IMR-90 (cell line): ENCODE results near the gene MGST2. TPM values are rescaled to one million over a fixed set of nuclear protein-coding genes. Genes with fewer than 3 reads are reported as not detected.

Experiments
- ATAC-seq: fragments of 200-7000 bp; cut with Tn5 transposase; 2 replicates; pipeline ENCODE4 v1.9.1; 2020; ENCODE audit warnings: low read depth, mild to moderate bottlenecking, moderate library complexity
- BruUV-seq: library from RNA; stranded (reverse); fragments of 400-500 nt; replicated peaks from 2 replicates; lab custom pipeline; 2021; lab: Mats Ljungman, UMichigan
- CTCF ChIA-PET: fragments of 300-600 bp; formaldehyde crosslinking; extraction: SDS; loops from one replicate; lab custom pipeline; 2021; ENCODE audit warnings: antibody characterized with exemption; lab: Yijun Ruan, JAX
- POLR2A ChIA-PET: fragments of 300-600 bp; sonication (Branson Sonifier 250); formaldehyde crosslinking; loops from one replicate; lab custom pipeline; 2022; ENCODE audit warnings: antibody characterized with exemption; ENCODE audit not compliant: unreplicated experiment; lab: Charles Lee
- DNase-seq: peaks from one replicate; pipeline ENCODE4 v3.0.0; 2013
- H2AFZ ChIP-seq: replicated peaks from 2 replicates; pipeline ENCODE3; 2013; ENCODE audit warnings: low read length, mild to moderate bottlenecking; ENCODE audit not compliant: poor library complexity
- H2AK5ac ChIP-seq: 2 replicates; pipeline ENCODE4 v1.6.1; 2013; ENCODE audit warnings: low read depth, low read length, inconsistent platforms
- H2AK9ac ChIP-seq: replicated peaks from 2 replicates; pipeline ENCODE3; 2013; ENCODE audit warnings: mild to moderate bottlenecking, low read depth, low read length, moderate library complexity; ENCODE audit not compliant: poor library complexity
- H2BK120ac ChIP-seq: 2 replicates; pipeline ENCODE4 v1.6.1; 2013; ENCODE audit warnings: low read depth, low read length, inconsistent platforms
- H2BK15ac ChIP-seq: 3 replicates; pipeline ENCODE4 v1.6.1; 2013; ENCODE audit warnings: low read depth, low read length, inconsistent platforms
- H2BK20ac ChIP-seq: 2 replicates; pipeline ENCODE4 v1.6.1; 2013; ENCODE audit warnings: low read depth, mild to moderate bottlenecking, inconsistent platforms, low read length, moderate library complexity
- H2BK5ac ChIP-seq: 2 replicates; pipeline ENCODE4 v1.6.1; 2013; ENCODE audit warnings: mild to moderate bottlenecking, low read depth, low read length, inconsistent platforms; ENCODE audit not compliant: poor library complexity, severe bottlenecking
- H3K14ac ChIP-seq: replicated peaks from 2 replicates; pipeline ENCODE4 v1.6.1; 2013; ENCODE audit warnings: low read depth, low read length, inconsistent platforms
- H3K18ac ChIP-seq: 2 replicates; pipeline ENCODE4 v1.6.1; 2013; ENCODE audit warnings: low read depth, low read length, control low read depth
- H3K23ac ChIP-seq: 2 replicates; pipeline ENCODE4 v1.6.1; 2013; ENCODE audit warnings: low read depth, low read length, inconsistent platforms
- H3K27ac ChIP-seq: 2 replicates; pipeline ENCODE4 v1.5.1; 2013; ENCODE audit warnings: mild to moderate bottlenecking, control low read depth, low read length; ENCODE audit not compliant: insufficient read depth
- H3K27me3 ChIP-seq: 2 replicates; pipeline ENCODE4 v1.6.1; 2013; ENCODE audit warnings: low read length; ENCODE audit not compliant: control insufficient read depth, insufficient read depth
- H3K36me3 ChIP-seq: 2 replicates; pipeline ENCODE4 v1.6.1; 2013; ENCODE audit warnings: low read length, mixed read lengths; ENCODE audit not compliant: control insufficient read depth, insufficient read depth
- H3K4ac ChIP-seq: 2 replicates; pipeline ENCODE4 v1.6.1; 2013; ENCODE audit warnings: low read depth, low read length, inconsistent platforms
- H3K4me1 ChIP-seq: 2 replicates; pipeline ENCODE4 v1.6.1; 2013; ENCODE audit warnings: low read length, mixed read lengths; ENCODE audit not compliant: control insufficient read depth, insufficient read depth
- H3K4me2 ChIP-seq: 2 replicates; pipeline ENCODE4 v1.6.1; 2013; ENCODE audit warnings: low read depth, mild to moderate bottlenecking, control low read depth, low read length, moderate library complexity
- H3K4me3 ChIP-seq: 2 replicates; pipeline ENCODE4 v1.5.1; 2013; ENCODE audit warnings: low read depth, mild to moderate bottlenecking, control low read depth, low read length, moderate library complexity; ENCODE audit not compliant: insufficient read depth
- H3K56ac ChIP-seq: 2 replicates; pipeline ENCODE4 v1.6.1; 2013; ENCODE audit warnings: low read length, inconsistent platforms; ENCODE audit not compliant: insufficient read depth; ENCODE audit errors: extremely low read depth
- H3K79me1 ChIP-seq, 2 experiments: 2 replicates each; pipeline ENCODE4 v1.6.1; 2013; ENCODE audit warnings: low read length in 2 of 2, inconsistent platforms in 1 of 2, low read depth in 1 of 2
- H3K9ac ChIP-seq: 2 replicates; pipeline ENCODE4 v1.6.1; 2013; ENCODE audit warnings: low read depth, low read length, control low read depth
- H3K9me1 ChIP-seq: 2 replicates; pipeline ENCODE4 v1.6.1; 2013; ENCODE audit warnings: low read length, inconsistent platforms; ENCODE audit not compliant: insufficient read depth
- H3K9me3 ChIP-seq: 2 replicates; pipeline ENCODE4 v1.6.1; 2013; ENCODE audit warnings: low read length; ENCODE audit not compliant: control insufficient read depth, insufficient read depth
- H4K20me1 ChIP-seq: 2 replicates; pipeline ENCODE4 v1.6.1; 2013; ENCODE audit warnings: low read length, inconsistent platforms; ENCODE audit not compliant: insufficient read depth
- H4K5ac ChIP-seq: 2 replicates; pipeline ENCODE4 v1.6.1; 2013; ENCODE audit warnings: mild to moderate bottlenecking, low read depth, low read length, control low read depth
- H4K8ac ChIP-seq, 2 experiments: 2 replicates each; pipeline ENCODE4 v1.6.1; 2013; ENCODE audit warnings: low read depth in 2 of 2, low read length in 2 of 2, control low read depth in 1 of 2, inconsistent platforms in 1 of 2
- H4K91ac ChIP-seq: 2 replicates; pipeline ENCODE4 v1.6.1; 2013; ENCODE audit warnings: low read depth, low read length, inconsistent platforms; ENCODE audit not compliant: insufficient read depth
- BHLHE40 ChIP-seq: fragments of 150-350 bp; IDR thresholded peaks from 2 replicates; pipeline ENCODE4 v1.6.1; 2016; ENCODE audit warnings: mild to moderate bottlenecking, low read depth, low read length
- CEBPB ChIP-seq: IDR thresholded peaks from 2 replicates; pipeline ENCODE4 v1.6.1; 2012; ENCODE audit warnings: low read depth, low read length, improper control_type of control experiment
- CHD1 ChIP-seq: IDR thresholded peaks from 2 replicates; pipeline ENCODE4 v1.6.1; 2012; ENCODE audit warnings: low read depth, low read length, improper control_type of control experiment
- CTCF ChIP-seq: conservative IDR thresholded peaks from 2 replicates; pipeline ENCODE4 v1.5.1; 2012; ENCODE audit warnings: mild to moderate bottlenecking, low read depth, low read length, improper control_type of control experiment
- ELK1 ChIP-seq: fragments of 150-350 bp; IDR thresholded peaks from 2 replicates; pipeline ENCODE4 v1.6.1; 2016; ENCODE audit warnings: low read depth, mild to moderate bottlenecking, low read length, moderate library complexity, borderline replicate concordance
- MAFK ChIP-seq: IDR thresholded peaks from 2 replicates; pipeline ENCODE4 v1.6.1; 2012; ENCODE audit warnings: low read depth, low read length, improper control_type of control experiment
- MXI1 ChIP-seq: IDR thresholded peaks from 2 replicates; pipeline ENCODE4 v1.6.1; 2012; ENCODE audit warnings: low read depth, mild to moderate bottlenecking, low read length, moderate library complexity, borderline replicate concordance
- NFE2L2 ChIP-seq: fragments of 150-350 bp; IDR thresholded peaks from 2 replicates; pipeline ENCODE4 v1.6.1; 2016; ENCODE audit warnings: low read depth, mild to moderate bottlenecking, low read length
- RCOR1 ChIP-seq: IDR thresholded peaks from 2 replicates; pipeline ENCODE4 v1.6.1; 2012; ENCODE audit warnings: mild to moderate bottlenecking, low read length, improper control_type of control experiment; ENCODE audit not compliant: insufficient replicate concordance
- RFX5 ChIP-seq: IDR thresholded peaks from 2 replicates; pipeline ENCODE4 v1.8.0; 2012; ENCODE audit warnings: low read depth, mild to moderate bottlenecking, low read length, moderate library complexity
- SMC3 ChIP-seq: fragments of 150-350 bp; IDR thresholded peaks from 2 replicates; pipeline ENCODE4 v1.6.1; 2016; ENCODE audit warnings: low read depth, mild to moderate bottlenecking, antibody characterized with exemption, low read length, moderate library complexity
- WGBS, 2 experiments: methylation state at CpG; one replicate each; pipeline versions ENCODE4 v1.1.5 to v1.1.7; 2013; ENCODE audit warnings: missing lambda C conversion rate in 2 of 2; ENCODE audit not compliant: insufficient read length in 1 of 2; ENCODE audit errors: extremely low coverage in 2 of 2; 5-methylcytosine and 5-hydroxymethylcytosine counted together
- dilution Hi-C: fragments of 300-500 bp; cut with HindIII; formaldehyde crosslinking; loops from one replicate; pipeline ENCODE4 v1.14.3; 2018; ENCODE audit warnings: low sequenced_read_pairs; ENCODE audit not compliant: unreplicated experiment
- in situ Hi-C: fragments of 300-500 bp; cut with MboI; formaldehyde crosslinking; loops from 3 replicates; pipeline ENCODE4 v1.14.3; 2019; ENCODE audit warnings: low sequenced_read_pairs, inconsistent platforms, mixed read lengths
- intact Hi-C: fragments of 100-400 bp; cut with micrococcal nuclease; formaldehyde crosslinking; loops from 2 replicates; pipeline ENCODE4 v1.10.0; 2022
- polyA plus RNA-seq, 3 experiments: library from polyadenylated mRNA; depleted of rRNA; stranded (reverse); fragments of >200 nt; gene quantifications; 2 replicates each; pipeline ENCODE4 v1.2.3, GENCODE V29; 2012; ENCODE audit warnings: low replicate concordance in 1 of 3
- total RNA-seq: library from RNA; depleted of rRNA; stranded (reverse); fragments of >200 nt; gene quantifications from 2 replicates; pipeline ENCODE4 v1.2.3, GENCODE V29; 2012

The MGST2 gene
- total and polyA plus RNA-seq, 2 of the 4 experiments (the other 2 are of a cell fraction): 4.8 to 10.5 TPM

GRCh38 chr4:139745111-139745639 lies 79.6 kb downstream of the MGST2 start:
- in situ Hi-C loops (no loop called here), dilution Hi-C loops (no loop called here), intact Hi-C loops (no loop called here)
- 100% methylated on average over 1 of the region's 6 CpGs; no CpG with 5 or more reads in 1 of the 2 experiments for WGBS, 2 experiments
- POLR2A ChIA-PET: no interaction called here
- Histone ChIP-seq H3K36me3 (no peaks in the 10 kb centered on the region), H3K4me1 (peaks cover 5% of the 10 kb centered on the region), H3K14ac (no peak overlapping the region), H3K9ac (no peak overlapping the region), H3K4me3 (no peak overlapping the region), H2BK120ac (no peak overlapping the region), H2AK9ac (no peak overlapping the region), H3K79me1 (no peaks in the 10 kb centered on the region; a peak in 1 of 4 replicates), H3K56ac (no peak overlapping the region), H3K9me3 (no peaks in the 10 kb centered on the region), H3K9me1 (no peaks in the 10 kb centered on the region; the same call in 1 of the 2 replicates), H3K27ac (no peak overlapping the region), H4K91ac (no peak overlapping the region), H4K8ac (no peak overlapping the region), H2AK5ac (no peak overlapping the region), H3K4ac (no peak overlapping the region), H2BK15ac (no peak overlapping the region), H3K4me2 (no peak overlapping the region), H4K20me1 (no peaks in the 10 kb centered on the region), H4K5ac (no peak overlapping the region), H2AFZ (no peak overlapping the region), H3K18ac (no peak overlapping the region), H3K27me3 (no peaks in the 10 kb centered on the region), H2BK5ac (no peak overlapping the region), H3K23ac (no peak overlapping the region), H2BK20ac (no peak overlapping the region)
- no peak for TF ChIP-seq ELK1
- TF ChIP-seq MXI1: no peak
- TF ChIP-seq CHD1: no peak
- no peak for TF ChIP-seq SMC3
- TF ChIP-seq CTCF: no peak
- no peak for TF ChIP-seq RFX5
- TF ChIP-seq BHLHE40: no peak
- TF ChIP-seq RCOR1: no peak
- TF ChIP-seq MAFK: no peak
- TF ChIP-seq NFE2L2: no peak
- TF ChIP-seq CEBPB: no peak
- ATAC-seq (no peak), DNase-seq (no peak)
- CTCF ChIA-PET: no interaction called here
- no TSS peak for BruUV-seq
